Measurements from ENCODE around the gene OR8D4. TPM values are rescaled to one million over a fixed set of nuclear protein-coding genes. Genes with fewer than 3 reads are reported as not detected.
A peak's percentile ranks its signal among the peaks of the same experiment; 100 is the strongest.

Gene OR8D4
- total and polyA plus RNA-seq, 3 experiments from 2014 or later = not detected

DNA sequence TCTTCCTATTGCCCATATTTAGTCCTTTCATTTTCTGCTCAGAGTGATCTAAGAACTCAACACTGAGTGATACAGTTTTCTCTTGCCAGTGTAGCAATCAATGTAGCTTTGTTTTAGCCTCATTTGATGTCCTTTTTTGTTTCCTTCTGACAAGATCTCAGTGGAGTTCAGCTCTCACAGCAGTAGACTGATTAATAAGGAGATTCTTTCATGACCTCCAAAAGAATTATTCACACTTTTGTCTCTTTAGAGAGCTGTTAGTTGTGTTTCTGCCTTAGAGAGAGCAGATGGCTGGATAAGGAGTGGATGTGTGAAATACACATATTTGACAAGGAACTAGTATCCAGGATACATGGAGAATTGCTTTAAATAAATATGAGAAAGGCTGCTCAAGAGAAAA, 9.9 kb upstream of the OR8D4 start:
- Histone ChIP-seq H3K27me3 (ENCODE audit: insufficient read depth, low read length, poor library complexity, severe bottlenecking) (no peaks in the 10 kb centered on the region), H3K9me3 (ENCODE audit: low read length) (no peaks in the 10 kb centered on the region), H3K36me3 (ENCODE audit: insufficient read depth, low read length) (no peaks in the 10 kb centered on the region), H3K27ac (ENCODE audit: low read depth, low read length) (no peak overlapping the region), H3K4me1 (ENCODE audit: insufficient read depth, low read length) (no peaks in the 10 kb centered on the region), H3K4me3 (ENCODE audit: low read length) (no peak overlapping the region)
- H3K4me1 Mint-ChIP-seq = no peaks in the 10 kb centered on the region
- no peaks in the 10 kb centered on the region for H3K9me3 Mint-ChIP-seq
- DNase-seq = no peak
- no peak overlapping the region for H3K27ac Mint-ChIP-seq
- CTCF ChIA-PET = no interaction called here
- POLR2A ChIA-PET = no interaction called here
- no peak overlapping the region for H3K4me3 Mint-ChIP-seq
- H3K36me3 Mint-ChIP-seq = no peaks in the 10 kb centered on the region
- no peaks in the 10 kb centered on the region for H3K27me3 Mint-ChIP-seq

DNA sequence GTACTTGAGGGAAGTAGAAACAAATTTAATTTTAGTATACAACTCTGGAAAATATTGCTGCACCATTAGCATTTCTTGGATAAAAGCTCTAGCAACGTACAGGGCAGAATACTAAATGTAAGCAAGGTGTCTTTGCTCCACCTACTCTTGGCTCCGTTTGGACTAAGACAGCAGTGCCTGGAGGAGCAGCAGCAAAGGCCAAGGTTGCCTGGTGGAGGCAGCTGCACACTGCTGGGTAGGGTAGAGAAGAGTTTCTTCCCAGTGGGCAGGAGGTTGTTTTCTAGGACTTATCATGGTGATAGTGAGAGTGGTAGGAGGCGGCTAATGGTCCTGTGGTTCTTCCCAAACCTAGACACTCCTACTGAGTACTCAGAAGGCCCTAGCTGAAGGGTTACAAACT, 2.2 kb upstream of the OR8D4 start:
- Histone ChIP-seq H3K4me3 (ENCODE audit: low read length) (no peak overlapping the region), H3K9me3 (ENCODE audit: low read length) (no peaks in the 10 kb centered on the region), H3K27me3 (ENCODE audit: insufficient read depth, low read length, poor library complexity, severe bottlenecking) (no peaks in the 10 kb centered on the region), H3K36me3 (ENCODE audit: insufficient read depth, low read length) (no peaks in the 10 kb centered on the region), H3K4me1 (ENCODE audit: insufficient read depth, low read length) (no peaks in the 10 kb centered on the region), H3K27ac (ENCODE audit: low read depth, low read length) (no peak overlapping the region)
- Mint-ChIP-seq H3K4me1 (no peaks in the 10 kb centered on the region), H3K27me3 (no peaks in the 10 kb centered on the region), H3K4me3 (no peak overlapping the region), H3K27ac (no peak overlapping the region), H3K9me3 (no peaks in the 10 kb centered on the region), H3K36me3 (no peaks in the 10 kb centered on the region)
- CTCF ChIA-PET = no interaction called here
- no peak for DNase-seq
- POLR2A ChIA-PET = no interaction called here

DNA sequence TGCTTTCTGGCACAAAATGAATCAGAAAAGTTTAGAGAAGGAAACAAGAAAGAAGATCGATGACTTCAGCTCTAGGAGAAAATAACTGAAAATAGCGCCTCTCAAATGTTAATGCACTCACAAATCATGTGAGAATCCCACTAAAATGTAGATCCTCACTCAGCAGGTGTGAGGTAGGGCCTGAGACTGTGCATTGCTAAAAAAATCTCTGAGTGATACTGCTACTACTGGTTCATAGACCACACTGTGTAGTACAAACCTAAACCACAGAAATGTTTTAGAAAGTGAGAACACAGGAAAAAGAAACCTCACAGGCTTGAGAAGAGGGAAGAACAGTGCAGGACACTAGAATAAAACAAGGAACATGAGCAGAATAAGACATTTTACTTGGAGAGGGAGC, 2.0 kb downstream of the OR8D4 start:
- ChIA-PET POLR2A (no interaction called here), CTCF (no interaction called here)
- no peak overlapping the region for H3K4me3 ChIP-seq (ENCODE audit: low read length)
- Mint-ChIP-seq H3K9me3 (peaks cover 0 to 2% (median 0%) of the 10 kb centered on the region in 5 donors), H3K36me3 (no peaks in the 10 kb centered on the region), H3K27me3 (peaks cover 0 to 2% of the 10 kb centered on the region in 2 donors), H3K4me1 (no peaks in the 10 kb centered on the region), H3K4me3 (no peak overlapping the region), H3K27ac (no peak overlapping the region)
- DNase-seq = no peak
- no peaks in the 10 kb centered on the region for H3K27me3 ChIP-seq (ENCODE audit: insufficient read depth, low read length, poor library complexity, severe bottlenecking)
- H3K36me3 ChIP-seq (ENCODE audit: insufficient read depth, low read length) = no peaks in the 10 kb centered on the region
- no peaks in the 10 kb centered on the region for H3K4me1 ChIP-seq (ENCODE audit: insufficient read depth, low read length)
- H3K27ac ChIP-seq (ENCODE audit: low read depth, low read length) = no peak overlapping the region
- no peaks in the 10 kb centered on the region for H3K9me3 ChIP-seq (ENCODE audit: low read length)

DNA sequence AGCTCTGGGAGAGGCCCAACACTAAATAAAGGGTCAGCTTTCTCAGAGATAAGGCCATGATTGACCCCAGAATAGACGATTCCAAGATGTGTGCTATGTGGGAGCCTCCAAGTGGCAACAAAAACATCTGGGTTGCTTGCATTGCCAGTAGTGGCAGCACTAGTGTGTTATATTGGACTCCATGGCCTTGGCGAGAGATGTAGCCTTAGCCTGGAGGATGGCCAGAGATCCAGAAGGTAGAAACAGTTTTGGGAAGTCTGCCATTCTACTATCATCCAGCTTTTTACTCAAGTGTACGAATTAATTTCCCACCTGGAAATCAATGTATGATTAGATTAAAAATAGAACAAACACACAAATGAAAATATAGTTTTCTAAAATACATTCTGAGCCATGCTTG, 3.0 kb downstream of the OR8D4 start:
- Histone ChIP-seq H3K4me1 (ENCODE audit: insufficient read depth, low read length) (no peaks in the 10 kb centered on the region), H3K9me3 (ENCODE audit: low read length) (no peaks in the 10 kb centered on the region), H3K4me3 (ENCODE audit: low read length) (no peak overlapping the region), H3K36me3 (ENCODE audit: insufficient read depth, low read length) (no peaks in the 10 kb centered on the region), H3K27ac (ENCODE audit: low read depth, low read length) (no peak overlapping the region), H3K27me3 (ENCODE audit: insufficient read depth, low read length, poor library complexity, severe bottlenecking) (no peaks in the 10 kb centered on the region)
- H3K9me3 Mint-ChIP-seq = peaks cover 0 to 2% (median 0%) of the 10 kb centered on the region in 5 donors
- H3K4me1 Mint-ChIP-seq = no peaks in the 10 kb centered on the region
- no peaks in the 10 kb centered on the region for H3K36me3 Mint-ChIP-seq
- ChIA-PET CTCF (no interaction called here), POLR2A (no interaction called here)
- H3K27me3 Mint-ChIP-seq = peaks cover 0 to 2% of the 10 kb centered on the region in 2 donors
- no peak for DNase-seq
- no peak overlapping the region for H3K4me3 Mint-ChIP-seq
- H3K27ac Mint-ChIP-seq = no peak overlapping the region

DNA sequence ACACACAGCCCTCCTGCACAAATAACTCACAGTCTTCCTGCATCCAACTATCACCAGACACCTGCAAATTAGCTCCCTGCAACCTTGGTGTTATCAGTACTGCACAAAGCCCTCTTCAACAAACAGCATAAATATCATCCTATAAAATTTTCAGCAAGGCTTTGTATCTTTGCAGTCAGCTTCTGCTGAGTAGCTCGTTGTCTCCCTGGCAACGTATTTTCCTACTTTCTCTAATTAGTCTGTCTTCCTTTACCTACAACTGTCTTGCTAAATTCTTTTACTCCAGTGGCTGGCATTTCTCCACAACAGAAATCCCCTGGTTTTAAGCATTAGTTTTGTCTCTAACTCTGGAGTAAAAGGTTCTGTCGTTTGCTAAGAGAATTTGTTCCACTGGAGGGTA, 3.9 kb downstream of the OR8D4 start:
- H3K4me3 ChIP-seq (ENCODE audit: low read length) = no peak overlapping the region

DNA sequence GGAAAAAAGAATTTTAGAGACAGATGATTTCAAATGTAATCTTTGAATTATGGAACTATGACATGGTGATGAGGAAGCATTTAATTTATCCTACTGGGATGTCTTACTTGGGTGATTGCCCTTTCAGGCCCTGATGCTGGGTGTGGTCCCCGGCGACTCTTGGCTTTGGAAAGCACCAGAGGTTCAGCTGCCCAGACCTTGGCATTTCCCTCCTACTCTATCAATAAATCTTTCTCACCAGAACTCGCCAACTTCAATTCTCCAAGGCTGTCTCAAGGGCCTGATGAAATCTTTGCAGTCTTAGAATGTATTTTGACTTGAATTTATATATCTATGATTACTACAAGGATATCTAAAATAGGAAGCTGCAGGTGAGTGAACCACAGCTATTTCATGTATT, 19.0 kb downstream of the OR8D4 start:
- Histone ChIP-seq H3K9me3 (ENCODE audit: low read length) (no peaks in the 10 kb centered on the region), H3K36me3 (ENCODE audit: insufficient read depth, low read length) (no peaks in the 10 kb centered on the region), H3K4me1 (ENCODE audit: insufficient read depth, low read length) (no peaks in the 10 kb centered on the region), H3K27me3 (ENCODE audit: insufficient read depth, low read length, poor library complexity, severe bottlenecking) (no peaks in the 10 kb centered on the region), H3K4me3 (ENCODE audit: low read length) (no peak overlapping the region), H3K27ac (ENCODE audit: low read depth, low read length) (no peak overlapping the region)
- Mint-ChIP-seq H3K27ac (no peak overlapping the region), H3K4me1 (no peaks in the 10 kb centered on the region), H3K27me3 (peaks cover 0 to 2% of the 10 kb centered on the region in 2 donors), H3K4me3 (no peak overlapping the region), H3K9me3 (peaks cover 0 to 5% (median 0%) of the 10 kb centered on the region in 5 donors), H3K36me3 (no peaks in the 10 kb centered on the region)
- ChIA-PET CTCF (no interaction called here), POLR2A (no interaction called here)
- DNase-seq = no peak

More for the DNA sequence above, 3.9 kb downstream of the OR8D4 start:
- ChIA-PET CTCF (no interaction called here), POLR2A (no interaction called here)
- Mint-ChIP-seq H3K9me3 (peaks cover 0 to 2% (median 0%) of the 10 kb centered on the region in 5 donors), H3K36me3 (no peaks in the 10 kb centered on the region), H3K27ac (no peak overlapping the region), H3K4me3 (no peak overlapping the region), H3K27me3 (peaks cover 0 to 2% of the 10 kb centered on the region in 2 donors), H3K4me1 (no peaks in the 10 kb centered on the region)
- no peak for DNase-seq
- H3K9me3 ChIP-seq (ENCODE audit: low read length) = no peaks in the 10 kb centered on the region
- H3K4me1 ChIP-seq (ENCODE audit: insufficient read depth, low read length) = no peaks in the 10 kb centered on the region
- H3K36me3 ChIP-seq (ENCODE audit: insufficient read depth, low read length) = no peaks in the 10 kb centered on the region
- H3K27ac ChIP-seq (ENCODE audit: low read depth, low read length) = no peak overlapping the region
- H3K27me3 ChIP-seq (ENCODE audit: insufficient read depth, low read length, poor library complexity, severe bottlenecking) = no peaks in the 10 kb centered on the region

DNA sequence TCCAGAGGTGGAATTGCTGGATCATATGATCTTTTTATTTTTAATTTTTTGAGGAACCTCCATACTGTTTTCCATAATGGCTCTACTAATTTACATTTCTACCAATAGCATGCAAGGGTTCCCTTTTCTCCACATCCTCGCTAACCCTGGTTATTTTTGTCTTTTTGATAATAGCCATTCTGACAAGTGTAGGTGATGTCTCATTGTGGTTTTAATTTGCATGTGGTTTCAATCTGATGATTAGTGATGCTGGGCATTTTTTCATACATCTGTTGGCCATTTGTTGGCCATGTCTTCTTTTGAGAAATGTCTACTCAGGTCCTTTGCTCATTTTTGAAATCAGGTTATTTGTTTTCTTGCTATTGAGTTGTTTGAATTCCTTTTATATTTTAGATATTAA, 22.1 kb downstream of the OR8D4 start:
- DNase-seq = no peak
- Histone ChIP-seq H3K27me3 (ENCODE audit: insufficient read depth, low read length, poor library complexity, severe bottlenecking) (no peaks in the 10 kb centered on the region), H3K27ac (ENCODE audit: low read depth, low read length) (no peak overlapping the region), H3K4me1 (ENCODE audit: insufficient read depth, low read length) (no peaks in the 10 kb centered on the region), H3K9me3 (ENCODE audit: low read length) (no peaks in the 10 kb centered on the region), H3K4me3 (ENCODE audit: low read length) (no peak overlapping the region), H3K36me3 (ENCODE audit: insufficient read depth, low read length) (no peaks in the 10 kb centered on the region)
- no peak overlapping the region for H3K27ac Mint-ChIP-seq
- peaks cover 0 to 3% (median 0%) of the 10 kb centered on the region in 5 donors for H3K9me3 Mint-ChIP-seq
- ChIA-PET CTCF (no interaction called here), POLR2A (no interaction called here)
- H3K4me1 Mint-ChIP-seq = no peaks in the 10 kb centered on the region
- H3K27me3 Mint-ChIP-seq = peaks cover 0 to 1% of the 10 kb centered on the region in 2 donors
- no peak overlapping the region for H3K4me3 Mint-ChIP-seq
- no peaks in the 10 kb centered on the region for H3K36me3 Mint-ChIP-seq

DNA sequence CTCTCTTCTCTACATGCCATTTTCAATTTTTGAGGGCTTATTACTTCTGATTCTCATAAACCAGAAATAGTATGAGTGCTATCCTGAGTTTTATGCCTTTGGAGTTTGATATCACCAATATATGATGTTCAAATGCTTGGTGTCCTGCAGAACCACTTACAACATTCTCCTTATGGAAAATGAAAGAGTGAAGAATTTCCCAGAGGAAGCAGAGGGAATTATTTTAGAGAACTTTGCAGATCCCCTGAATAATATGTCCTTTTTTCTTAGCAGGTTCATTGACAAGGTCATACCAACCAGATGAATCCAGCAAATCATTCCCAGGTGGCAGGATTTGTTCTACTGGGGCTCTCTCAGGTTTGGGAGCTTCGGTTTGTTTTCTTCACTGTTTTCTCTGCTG, 37.4 kb downstream of the OR8D4 start, which contains the start of gene OR4D5:
OR4D5 (plus strand) TSS at position 301 of the 400 bp plus-strand sequence; CDS start at position 301, 0 bp downstream.
- CTCF ChIA-PET = no interaction called here
- Mint-ChIP-seq H3K36me3 (no peaks in the 10 kb centered on the region), H3K9me3 (peaks cover 0 to 2% (median 0%) of the 10 kb centered on the region in 5 donors), H3K27me3 (peaks cover 0 to 3% of the 10 kb centered on the region in 2 donors), H3K4me3 (no peak within 1 kb of the TSS), H3K27ac (no peak within 1 kb of the TSS), H3K4me1 (no peaks in the 10 kb centered on the region)
- Histone ChIP-seq H3K9me3 (ENCODE audit: low read length) (no peaks in the 10 kb centered on the region), H3K4me1 (ENCODE audit: insufficient read depth, low read length) (no peaks in the 10 kb centered on the region), H3K4me3 (ENCODE audit: low read length) (no peak within 1 kb of the TSS), H3K27ac (ENCODE audit: low read depth, low read length) (no peak within 1 kb of the TSS), H3K36me3 (ENCODE audit: insufficient read depth, low read length) (no peaks in the 10 kb centered on the region), H3K27me3 (ENCODE audit: insufficient read depth, low read length, poor library complexity, severe bottlenecking) (no peaks in the 10 kb centered on the region)
- no peak for DNase-seq
- POLR2A ChIA-PET = no interaction called here

DNA sequence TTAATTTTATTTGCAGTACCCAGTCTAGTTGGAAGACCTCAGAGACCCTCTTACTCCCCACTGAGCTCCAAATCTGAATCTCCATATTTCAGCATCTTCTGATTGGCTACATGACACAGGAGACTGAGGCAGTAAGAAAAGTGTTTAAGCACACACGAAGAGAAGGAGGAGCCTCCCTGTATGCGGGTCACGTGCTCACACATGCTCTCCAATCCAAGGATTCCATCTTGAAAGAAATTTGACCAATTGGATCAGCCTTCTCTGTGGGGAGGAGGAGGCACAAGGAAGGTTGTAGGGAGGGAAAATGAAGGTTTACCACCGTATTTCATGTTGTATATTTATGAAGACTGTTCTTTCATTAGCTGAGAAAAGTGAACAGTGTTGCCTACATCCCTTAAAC, 40.4 kb downstream of the OR8D4 start:
- H3K4me1 Mint-ChIP-seq = no peaks in the 10 kb centered on the region

More for the DNA sequence above, 40.4 kb downstream of the OR8D4 start:
- no peak for DNase-seq
- Mint-ChIP-seq H3K27ac (peak overlapping the region in 1 of 8 donors; percentile 54), H3K27me3 (peaks cover 0 to 3% of the 10 kb centered on the region in 2 donors), H3K9me3 (peaks cover 0 to 2% (median 0%) of the 10 kb centered on the region in 5 donors), H3K4me3 (no peak overlapping the region), H3K36me3 (no peaks in the 10 kb centered on the region)
- no peaks in the 10 kb centered on the region for H3K9me3 ChIP-seq (ENCODE audit: low read length)
- no peaks in the 10 kb centered on the region for H3K27me3 ChIP-seq (ENCODE audit: insufficient read depth, low read length, poor library complexity, severe bottlenecking)
- CTCF ChIA-PET = no interaction called here
- POLR2A ChIA-PET = no interaction called here
- no peak overlapping the region for H3K4me3 ChIP-seq (ENCODE audit: low read length)
- H3K27ac ChIP-seq (ENCODE audit: low read depth, low read length) = no peak overlapping the region
- no peaks in the 10 kb centered on the region for H3K4me1 ChIP-seq (ENCODE audit: insufficient read depth, low read length)
- no peaks in the 10 kb centered on the region for H3K36me3 ChIP-seq (ENCODE audit: insufficient read depth, low read length)
